Subcutaneous adipose tissue (tissue), 4 donors: ENCODE results near the gene OXSR1. TPM values are rescaled to one million over a fixed set of nuclear protein-coding genes. Genes with fewer than 3 reads are reported as not detected.

ENCODE experiments used
- total RNA-seq, 4 donors: library from RNA; depleted of rRNA; stranded (reverse); fragments of >200 nt; gene quantifications; one replicate each; pipeline ENCODE4 v1.1.0, GENCODE V29; 2016
- TF ChIP-seq, protein P1 (sequence below): fragments of 450-650 bp; IDR thresholded peaks from one replicate; pipeline ENCODE4 v1.5.1; 2016; ENCODE audit warnings: low read depth, mild to moderate bottlenecking, control low read depth, antibody characterized with exemption, moderate library complexity

The OXSR1 gene
- total RNA-seq, 4 donors from 2014 or later = 30.0 to 49.6 (median 33.0) TPM

DNA sequence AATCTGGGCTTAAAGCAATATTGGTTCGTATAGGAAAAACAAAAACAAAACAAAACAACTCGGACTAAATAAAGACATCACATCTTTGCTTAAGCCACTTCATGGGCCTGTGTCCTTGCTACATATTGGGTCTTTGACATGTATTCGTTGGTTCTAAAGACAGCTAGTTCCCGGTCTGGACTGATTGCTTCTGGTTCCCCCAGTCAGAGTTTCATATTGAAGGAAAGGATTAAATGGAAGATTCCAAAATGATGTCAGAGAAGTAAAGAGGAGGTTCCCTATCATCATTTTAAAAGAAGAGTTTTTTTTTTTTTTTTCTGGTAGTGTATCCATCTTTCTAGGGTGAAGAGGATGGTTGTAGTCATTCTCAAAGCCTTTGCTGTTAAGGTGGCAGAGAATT lies 2.3 kb downstream of the OXSR1 start:
- TF ChIP-seq, protein P1, sequence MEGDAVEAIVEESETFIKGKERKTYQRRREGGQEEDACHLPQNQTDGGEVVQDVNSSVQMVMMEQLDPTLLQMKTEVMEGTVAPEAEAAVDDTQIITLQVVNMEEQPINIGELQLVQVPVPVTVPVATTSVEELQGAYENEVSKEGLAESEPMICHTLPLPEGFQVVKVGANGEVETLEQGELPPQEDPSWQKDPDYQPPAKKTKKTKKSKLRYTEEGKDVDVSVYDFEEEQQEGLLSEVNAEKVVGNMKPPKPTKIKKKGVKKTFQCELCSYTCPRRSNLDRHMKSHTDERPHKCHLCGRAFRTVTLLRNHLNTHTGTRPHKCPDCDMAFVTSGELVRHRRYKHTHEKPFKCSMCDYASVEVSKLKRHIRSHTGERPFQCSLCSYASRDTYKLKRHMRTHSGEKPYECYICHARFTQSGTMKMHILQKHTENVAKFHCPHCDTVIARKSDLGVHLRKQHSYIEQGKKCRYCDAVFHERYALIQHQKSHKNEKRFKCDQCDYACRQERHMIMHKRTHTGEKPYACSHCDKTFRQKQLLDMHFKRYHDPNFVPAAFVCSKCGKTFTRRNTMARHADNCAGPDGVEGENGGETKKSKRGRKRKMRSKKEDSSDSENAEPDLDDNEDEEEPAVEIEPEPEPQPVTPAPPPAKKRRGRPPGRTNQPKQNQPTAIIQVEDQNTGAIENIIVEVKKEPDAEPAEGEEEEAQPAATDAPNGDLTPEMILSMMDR = no peak

- TF ChIP-seq, protein P1 = no peak
These were observed 3.1 kb downstream of the OXSR1 start for GRCh38 chr3:38168151-38169026.

- TF ChIP-seq, protein P1 = no peak
These were observed 3.6 kb downstream of the OXSR1 start for GRCh38 chr3:38169027-38169317.

DNA sequence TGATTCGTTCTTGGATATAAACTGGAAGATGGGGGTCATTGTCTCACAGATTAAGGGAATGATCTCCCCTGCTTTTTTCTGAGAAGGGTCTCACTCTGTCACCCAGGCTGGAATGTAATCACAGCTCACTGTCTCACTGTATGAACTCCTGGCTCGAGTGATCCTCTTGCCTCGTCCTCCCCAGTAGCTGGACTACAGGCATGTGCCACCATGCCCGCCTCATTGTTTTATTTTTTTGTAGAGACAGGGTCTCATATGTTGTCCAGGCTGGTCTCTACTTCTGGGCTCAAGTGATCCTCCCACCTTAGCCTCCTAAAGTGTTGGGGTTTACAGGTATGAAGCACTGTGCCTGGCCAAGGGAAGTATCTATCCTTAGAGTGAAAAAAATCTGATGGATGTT lies 5.4 kb downstream of the OXSR1 start:
- TF ChIP-seq, protein P1 = no peak

GRCh38 chr3:38171622-38172021 lies 6.3 kb downstream of the OXSR1 start:
- TF ChIP-seq, protein P1 = no peak

DNA sequence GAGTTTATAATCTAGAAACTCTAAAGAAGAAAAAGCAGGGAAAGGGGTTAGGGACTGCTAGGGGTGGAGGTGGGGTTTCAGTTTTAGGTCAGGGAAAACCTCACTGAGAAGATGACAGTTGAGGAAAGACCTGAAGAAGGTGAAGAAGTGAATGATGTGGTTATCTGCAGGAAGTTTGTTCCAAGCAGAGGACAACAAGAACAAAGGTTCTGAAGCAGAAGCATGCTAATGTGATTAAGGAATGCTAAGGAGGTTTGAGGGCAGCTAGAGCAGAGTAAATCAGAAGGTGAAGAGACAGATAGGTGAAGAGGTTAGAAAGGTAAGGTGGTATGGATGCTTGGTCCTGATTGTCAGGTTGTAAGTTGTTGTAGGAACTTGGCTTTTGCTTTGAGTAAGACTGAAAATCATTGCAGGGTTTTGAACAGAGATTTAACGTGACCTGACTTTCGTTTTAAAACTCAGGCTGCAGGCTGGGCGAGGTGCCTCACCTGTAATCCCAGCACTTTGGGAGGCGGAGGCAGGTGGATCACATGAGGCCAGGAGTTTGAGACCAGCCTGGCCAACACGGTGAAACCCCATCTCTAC lies 8.6 kb downstream of the OXSR1 start:
- TF ChIP-seq, protein P1 = no peak

DNA sequence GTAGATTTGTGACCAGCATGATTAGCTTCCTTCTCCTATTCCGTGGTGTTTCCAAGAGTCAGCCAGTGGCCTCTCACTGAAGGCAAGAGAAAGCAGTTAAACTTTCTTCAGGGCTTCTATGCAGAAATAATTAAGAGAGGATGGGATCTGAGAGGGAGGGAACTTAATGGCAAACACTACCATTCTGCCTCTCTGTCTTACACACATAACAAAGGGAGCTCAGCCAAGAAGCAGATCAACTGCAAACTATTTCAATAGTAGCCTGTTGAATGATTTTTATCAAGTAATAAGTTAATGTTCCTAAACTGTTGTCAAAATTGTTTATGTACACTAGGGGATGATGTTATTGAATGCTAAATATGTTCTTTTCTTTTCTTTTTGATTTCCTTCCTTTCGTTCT lies 11.8 kb downstream of the OXSR1 start:
- TF ChIP-seq, protein P1 = no peak
